Middle frontal gyrus (tissue), 1 donor: ENCODE measurements around the gene SHQ1.

ENCODE experiments used
- DNase-seq: peaks from one replicate; pipeline ENCODE4 v3.0.0-alpha.2; 2015; ENCODE audit warnings: low spot score; ENCODE audit errors: extremely low spot score

Gene SHQ1

GRCh38 chr3:72848703-72849081 lies 447 bp upstream of the SHQ1 start:
- DNase-seq: no peak

GRCh38 chr3:72847282-72847681 lies 963 bp downstream of the SHQ1 start:
- DNase-seq: no peak

GRCh38 chr3:72846166-72846565 lies 2.1 kb downstream of the SHQ1 start:
- DNase-seq: no peak

GRCh38 chr3:72844436-72844993 lies 3.7 kb downstream of the SHQ1 start:
- DNase-seq: no peak

GRCh38 chr3:72839057-72839456 lies 9.2 kb downstream of the SHQ1 start:
- DNase-seq: no peak

- DNase-seq: peak; percentile 40
Observed at GRCh38 chr3:72836923-72837322, 11.3 kb downstream of the SHQ1 start.

- DNase-seq: no peak
Observed at GRCh38 chr3:72836416-72836815, 11.8 kb downstream of the SHQ1 start.

GRCh38 chr3:72830452-72831223 lies 17.6 kb downstream of the SHQ1 start:
- no peak for DNase-seq

- DNase-seq: no peak
Observed at GRCh38 chr3:72829701-72830100, 18.5 kb downstream of the SHQ1 start.

GRCh38 chr3:72821161-72821781 lies 27.0 kb downstream of the SHQ1 start:
- no peak for DNase-seq

GRCh38 chr3:72820415-72820814 lies 27.8 kb downstream of the SHQ1 start:
- no peak for DNase-seq

GRCh38 chr3:72818905-72819304 lies 29.3 kb downstream of the SHQ1 start:
- DNase-seq: no peak

- DNase-seq: no peak
Observed at GRCh38 chr3:72818092-72818773, 30.0 kb downstream of the SHQ1 start.

GRCh38 chr3:72816862-72817355 lies 31.3 kb downstream of the SHQ1 start:
- no peak for DNase-seq

- no peak for DNase-seq
Observed at GRCh38 chr3:72814308-72814707, 33.9 kb downstream of the SHQ1 start.

- no peak for DNase-seq
Observed at GRCh38 chr3:72812201-72812600, 36.0 kb downstream of the SHQ1 start.

GRCh38 chr3:72811571-72811970 lies 36.7 kb downstream of the SHQ1 start:
- no peak for DNase-seq

- DNase-seq: no peak
Observed at GRCh38 chr3:72810659-72811434, 37.4 kb downstream of the SHQ1 start.

GRCh38 chr3:72810063-72810462 lies 38.2 kb downstream of the SHQ1 start:
- DNase-seq: no peak

- DNase-seq: no peak
Observed at GRCh38 chr3:72804361-72804760, 43.9 kb downstream of the SHQ1 start.

- DNase-seq: no peak
Observed at GRCh38 chr3:72803573-72803972, 44.7 kb downstream of the SHQ1 start.
